ENCODE data around the gene PPM1N. TPM values are rescaled to one million over a fixed set of nuclear protein-coding genes. Genes with fewer than 3 reads are reported as not detected.

PPM1N gene
- total and polyA plus RNA-seq, 2 donors (not counting 1 experiment from before 2014, with no cell fraction given), result 2.3 to 2.8 TPM

- H3K9me3 ChIP-seq (ENCODE audit: control insufficient read depth, insufficient read depth, low read depth, low read length), result no peaks in the 10 kb centered on the region
- no peak for DNase-seq (ENCODE audit: low read depth in 2 of 2)
Measured at GRCh38 chr19:45529420-45529785, 31.2 kb downstream of the PPM1N start.

DNA sequence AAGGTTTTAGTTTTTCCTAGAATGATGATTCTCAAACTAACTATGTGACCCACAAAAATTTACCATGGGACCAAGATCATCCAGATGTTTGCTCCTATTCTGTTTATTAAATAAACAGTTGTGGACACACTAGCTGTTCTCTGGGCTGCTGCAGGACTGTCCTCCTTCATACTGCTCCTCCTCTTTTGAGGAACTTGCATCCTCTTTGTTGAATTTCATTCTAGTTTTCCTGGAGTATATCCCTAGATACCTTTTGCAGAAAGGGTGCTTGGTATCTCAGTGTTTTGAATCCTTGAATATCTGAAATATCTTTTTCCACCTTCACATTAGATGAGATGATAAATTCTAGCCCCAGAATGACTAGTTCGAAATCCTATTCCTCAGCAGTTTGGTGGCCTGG is 33.1 kb downstream of the PPM1N start:
- H3K27me3 ChIP-seq (ENCODE audit: control insufficient read depth, insufficient read depth, low read length), result no peaks in the 10 kb centered on the region
- H2AFZ ChIP-seq (ENCODE audit: low read length), result no peak overlapping the region
- no peaks in the 10 kb centered on the region for H4K20me1 ChIP-seq (ENCODE audit: control insufficient read depth, extremely low read depth, insufficient read depth, low read length)
- no peaks in the 10 kb centered on the region for H3K9me3 ChIP-seq (ENCODE audit: control insufficient read depth, insufficient read depth, low read depth, low read length)
- H3K4me3 ChIP-seq (replicated peaks in 1 of 4; ENCODE audit: control extremely low read depth in 1 of 4, insufficient read depth in 1 of 4, low read depth in 3 of 4, low read length in 4 of 4), result no peak overlapping the region
- H3K4me2 ChIP-seq (ENCODE audit: extremely low read depth, insufficient read depth, low read length), result no peak overlapping the region
- H3K36me3 ChIP-seq (ENCODE audit: control insufficient read depth, insufficient read depth, low read length), result peaks cover 6% of the 10 kb centered on the region
- H3K27ac ChIP-seq (ENCODE audit: insufficient read depth, low read length), result no peak overlapping the region
- H3K4me1 ChIP-seq (ENCODE audit: control insufficient read depth, extremely low read depth, insufficient read depth, low read length), result peaks cover 4% of the 10 kb centered on the region
- no peak for DNase-seq (ENCODE audit: low read depth in 2 of 2)
- TF ChIP-seq EZH2 (IDR thresholded peaks at IDR 0.05; ENCODE audit: low read length, missing control alignments), result no peak
- TF ChIP-seq, protein P1, sequence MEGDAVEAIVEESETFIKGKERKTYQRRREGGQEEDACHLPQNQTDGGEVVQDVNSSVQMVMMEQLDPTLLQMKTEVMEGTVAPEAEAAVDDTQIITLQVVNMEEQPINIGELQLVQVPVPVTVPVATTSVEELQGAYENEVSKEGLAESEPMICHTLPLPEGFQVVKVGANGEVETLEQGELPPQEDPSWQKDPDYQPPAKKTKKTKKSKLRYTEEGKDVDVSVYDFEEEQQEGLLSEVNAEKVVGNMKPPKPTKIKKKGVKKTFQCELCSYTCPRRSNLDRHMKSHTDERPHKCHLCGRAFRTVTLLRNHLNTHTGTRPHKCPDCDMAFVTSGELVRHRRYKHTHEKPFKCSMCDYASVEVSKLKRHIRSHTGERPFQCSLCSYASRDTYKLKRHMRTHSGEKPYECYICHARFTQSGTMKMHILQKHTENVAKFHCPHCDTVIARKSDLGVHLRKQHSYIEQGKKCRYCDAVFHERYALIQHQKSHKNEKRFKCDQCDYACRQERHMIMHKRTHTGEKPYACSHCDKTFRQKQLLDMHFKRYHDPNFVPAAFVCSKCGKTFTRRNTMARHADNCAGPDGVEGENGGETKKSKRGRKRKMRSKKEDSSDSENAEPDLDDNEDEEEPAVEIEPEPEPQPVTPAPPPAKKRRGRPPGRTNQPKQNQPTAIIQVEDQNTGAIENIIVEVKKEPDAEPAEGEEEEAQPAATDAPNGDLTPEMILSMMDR (conservative IDR thresholded peaks at IDR 0.05 in 1 of 2, IDR thresholded peaks at IDR 0.05 in 1 of 2; ENCODE audit: low read depth in 1 of 2, low read length in 2 of 2), result no peak
- H3K9ac ChIP-seq (ENCODE audit: insufficient read depth, low read length), result no peak overlapping the region
- H3K79me2 ChIP-seq (ENCODE audit: control insufficient read depth, insufficient read depth, low read length), result no peaks in the 10 kb centered on the region

More at GRCh38 chr19:45529420-45529785, 31.2 kb downstream of the PPM1N start:
- Histone ChIP-seq H3K27me3 (ENCODE audit: control insufficient read depth, insufficient read depth, low read length) (no peaks in the 10 kb centered on the region), H3K4me1 (ENCODE audit: control insufficient read depth, extremely low read depth, insufficient read depth, low read length) (peaks cover 4% of the 10 kb centered on the region), H3K4me2 (ENCODE audit: extremely low read depth, insufficient read depth, low read length) (no peak overlapping the region), H3K4me3 (replicated peaks in 1 of 4; ENCODE audit: control extremely low read depth in 1 of 4, insufficient read depth in 1 of 4, low read depth in 3 of 4, low read length in 4 of 4) (no peak overlapping the region), H4K20me1 (ENCODE audit: control insufficient read depth, extremely low read depth, insufficient read depth, low read length) (no peaks in the 10 kb centered on the region), H3K9ac (ENCODE audit: insufficient read depth, low read length) (no peak overlapping the region), H3K27ac (ENCODE audit: insufficient read depth, low read length) (no peak overlapping the region), H3K79me2 (ENCODE audit: control insufficient read depth, insufficient read depth, low read length) (no peaks in the 10 kb centered on the region), H2AFZ (ENCODE audit: low read length) (no peak overlapping the region), H3K36me3 (ENCODE audit: control insufficient read depth, insufficient read depth, low read length) (peaks cover 17% of the 10 kb centered on the region)
- no peak for TF ChIP-seq EZH2 (IDR thresholded peaks at IDR 0.05; ENCODE audit: low read length, missing control alignments)

DNA sequence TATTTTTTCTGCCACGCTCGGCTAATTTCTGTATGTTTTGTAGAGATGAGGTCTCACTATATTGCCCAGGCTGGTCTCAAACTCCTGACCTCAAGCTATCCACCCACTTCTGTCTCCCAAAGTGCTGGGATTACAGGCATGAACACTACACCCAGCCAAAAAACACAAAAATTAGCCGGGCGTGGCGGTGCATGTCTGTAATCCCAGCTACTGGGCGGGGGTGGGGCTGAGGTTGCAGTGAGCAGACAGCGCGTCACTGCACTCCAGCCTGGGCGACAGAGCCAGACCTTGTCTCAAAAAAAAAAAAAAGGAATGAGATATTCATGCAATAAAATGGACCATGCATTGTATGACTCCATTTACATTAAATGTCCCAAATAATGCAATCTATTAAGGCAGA is 41.2 kb downstream of the PPM1N start:
- DNase-seq (ENCODE audit: low read depth in 2 of 2), result no peak
- no peaks in the 10 kb centered on the region for H4K20me1 ChIP-seq (ENCODE audit: control insufficient read depth, extremely low read depth, insufficient read depth, low read length)
- no peak overlapping the region for H2AFZ ChIP-seq (ENCODE audit: low read length)
- H3K9me3 ChIP-seq (ENCODE audit: control insufficient read depth, insufficient read depth, low read depth, low read length), result no peaks in the 10 kb centered on the region
- no peaks in the 10 kb centered on the region for H3K79me2 ChIP-seq (ENCODE audit: control insufficient read depth, insufficient read depth, low read length)
- no peak for TF ChIP-seq EZH2 (IDR thresholded peaks at IDR 0.05; ENCODE audit: low read length, missing control alignments)
- TF ChIP-seq, protein P1 (conservative IDR thresholded peaks at IDR 0.05 in 1 of 2, IDR thresholded peaks at IDR 0.05 in 1 of 2; ENCODE audit: low read depth in 1 of 2, low read length in 2 of 2), result no peak
- no peaks in the 10 kb centered on the region for H3K27me3 ChIP-seq (ENCODE audit: control insufficient read depth, insufficient read depth, low read length)
- H3K4me1 ChIP-seq (ENCODE audit: control insufficient read depth, extremely low read depth, insufficient read depth, low read length), result no peaks in the 10 kb centered on the region
- no peak overlapping the region for H3K27ac ChIP-seq (ENCODE audit: insufficient read depth, low read length)
- H3K4me2 ChIP-seq (ENCODE audit: extremely low read depth, insufficient read depth, low read length), result no peak overlapping the region
- H3K4me3 ChIP-seq (replicated peaks in 1 of 4; ENCODE audit: control extremely low read depth in 1 of 4, insufficient read depth in 1 of 4, low read depth in 3 of 4, low read length in 4 of 4), result no peak overlapping the region
- H3K9ac ChIP-seq (ENCODE audit: insufficient read depth, low read length), result no peak overlapping the region
- no peaks in the 10 kb centered on the region for H3K36me3 ChIP-seq (ENCODE audit: control insufficient read depth, insufficient read depth, low read length)
